ENCODE measurements around the gene FBN1. TPM values are rescaled to one million over a fixed set of nuclear protein-coding genes. Genes with fewer than 3 reads are reported as not detected.

FBN1 gene
- total RNA-seq, 2 donors from 2014 or later, result 5.5 to 5.9 TPM

DNA sequence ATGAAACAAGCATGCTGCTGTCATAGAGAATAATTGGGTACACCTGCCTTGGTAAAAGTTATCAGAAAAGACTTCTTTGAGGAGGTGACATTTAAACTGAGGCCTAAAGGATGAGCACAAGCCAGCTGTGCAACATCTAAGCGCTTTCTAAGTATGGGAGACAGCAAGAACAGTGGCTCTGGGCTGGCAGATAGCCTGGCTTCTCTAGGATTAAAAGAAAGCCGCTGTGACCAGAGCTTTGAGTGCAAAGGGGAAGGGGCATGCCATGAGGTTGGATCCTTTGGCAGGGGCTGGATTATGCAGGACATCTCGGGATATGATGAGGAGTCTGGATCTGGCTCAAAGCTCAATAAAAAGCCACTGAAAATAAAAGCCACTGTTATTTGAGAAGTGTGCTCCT lies 99.2 kb downstream of the FBN1 start:
- Mint-ChIP-seq H3K4me3 (no peak overlapping the region), H3K36me3 (ENCODE audit: low read depth) (no peaks in the 10 kb centered on the region), H3K9me3 (no peaks in the 10 kb centered on the region), H3K4me1 (no peaks in the 10 kb centered on the region), H3K27me3 (ENCODE audit: insufficient read depth) (no peaks in the 10 kb centered on the region), H3K27ac (no peak overlapping the region)
- Histone ChIP-seq H3K9me3 (ENCODE audit: control insufficient read depth, low read length) (no peaks in the 10 kb centered on the region), H3K4me3 (ENCODE audit: low read length) (no peak overlapping the region), H3K27me3 (ENCODE audit: control insufficient read depth, insufficient read depth, low read length, poor library complexity, severe bottlenecking) (no peaks in the 10 kb centered on the region), H3K27ac (ENCODE audit: low read depth, low read length) (no peak overlapping the region), H3K9ac (ENCODE audit: extremely low read depth, low read length, poor library complexity, severe bottlenecking) (no peak overlapping the region), H3K36me3 (ENCODE audit: control insufficient read depth, insufficient read depth, low read length) (no peaks in the 10 kb centered on the region), H3K4me1 (ENCODE audit: control insufficient read depth, insufficient read depth, low read length) (no peaks in the 10 kb centered on the region)
- TF ChIP-seq, protein P1, sequence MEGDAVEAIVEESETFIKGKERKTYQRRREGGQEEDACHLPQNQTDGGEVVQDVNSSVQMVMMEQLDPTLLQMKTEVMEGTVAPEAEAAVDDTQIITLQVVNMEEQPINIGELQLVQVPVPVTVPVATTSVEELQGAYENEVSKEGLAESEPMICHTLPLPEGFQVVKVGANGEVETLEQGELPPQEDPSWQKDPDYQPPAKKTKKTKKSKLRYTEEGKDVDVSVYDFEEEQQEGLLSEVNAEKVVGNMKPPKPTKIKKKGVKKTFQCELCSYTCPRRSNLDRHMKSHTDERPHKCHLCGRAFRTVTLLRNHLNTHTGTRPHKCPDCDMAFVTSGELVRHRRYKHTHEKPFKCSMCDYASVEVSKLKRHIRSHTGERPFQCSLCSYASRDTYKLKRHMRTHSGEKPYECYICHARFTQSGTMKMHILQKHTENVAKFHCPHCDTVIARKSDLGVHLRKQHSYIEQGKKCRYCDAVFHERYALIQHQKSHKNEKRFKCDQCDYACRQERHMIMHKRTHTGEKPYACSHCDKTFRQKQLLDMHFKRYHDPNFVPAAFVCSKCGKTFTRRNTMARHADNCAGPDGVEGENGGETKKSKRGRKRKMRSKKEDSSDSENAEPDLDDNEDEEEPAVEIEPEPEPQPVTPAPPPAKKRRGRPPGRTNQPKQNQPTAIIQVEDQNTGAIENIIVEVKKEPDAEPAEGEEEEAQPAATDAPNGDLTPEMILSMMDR (conservative IDR thresholded peaks at IDR 0.05), result no peak
- WGBS, 2 experiments (ENCODE audit: insufficient coverage in 1 of 2, insufficient read length in 1 of 2), result 94 to 100% methylated on average over 3 of the region's 3 CpGs
- no peak for DNase-seq

DNA sequence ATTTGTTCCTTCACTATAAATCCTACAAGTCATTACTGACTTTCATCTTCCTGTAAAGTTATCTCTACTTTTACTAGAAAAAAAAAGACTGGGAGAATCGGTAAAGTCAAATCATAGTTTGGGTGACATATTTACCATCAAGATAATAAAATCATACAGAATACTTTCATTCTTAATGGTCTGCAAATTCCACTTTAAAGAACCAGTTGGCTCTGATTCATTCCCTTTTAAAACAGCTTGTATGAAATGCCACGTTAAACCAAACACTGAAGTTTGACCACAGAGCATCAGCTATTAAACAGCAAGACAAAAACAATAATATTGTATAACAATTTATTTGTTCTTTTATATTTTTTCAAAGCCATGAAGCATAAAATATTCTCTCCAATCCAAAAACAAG lies 100.7 kb downstream of the FBN1 start:
- no peaks in the 10 kb centered on the region for H3K36me3 Mint-ChIP-seq (ENCODE audit: low read depth)
- no peaks in the 10 kb centered on the region for H3K4me1 Mint-ChIP-seq
- H3K4me3 ChIP-seq (ENCODE audit: low read length), result no peak overlapping the region
- no peak overlapping the region for H3K9ac ChIP-seq (ENCODE audit: extremely low read depth, low read length, poor library complexity, severe bottlenecking)
- H3K9me3 ChIP-seq (ENCODE audit: control insufficient read depth, low read length), result no peaks in the 10 kb centered on the region
- WGBS, 2 experiments (ENCODE audit: insufficient coverage in 1 of 2, insufficient read length in 1 of 2), result 80% methylated on average over 2 of the region's 2 CpGs; no CpG with 5 or more reads in 1 of the 2 experiments
- no peak overlapping the region for H3K27ac ChIP-seq (ENCODE audit: low read depth, low read length)
- no peak overlapping the region for H3K4me3 Mint-ChIP-seq
- DNase-seq, result no peak
- H3K9me3 Mint-ChIP-seq, result no peaks in the 10 kb centered on the region
- H3K4me1 ChIP-seq (ENCODE audit: control insufficient read depth, insufficient read depth, low read length), result no peaks in the 10 kb centered on the region
- TF ChIP-seq, protein P1 (conservative IDR thresholded peaks at IDR 0.05), result no peak
- H3K27ac Mint-ChIP-seq, result no peak overlapping the region
- no peaks in the 10 kb centered on the region for H3K27me3 ChIP-seq (ENCODE audit: control insufficient read depth, insufficient read depth, low read length, poor library complexity, severe bottlenecking)
- H3K27me3 Mint-ChIP-seq (ENCODE audit: insufficient read depth), result no peaks in the 10 kb centered on the region
- no peaks in the 10 kb centered on the region for H3K36me3 ChIP-seq (ENCODE audit: control insufficient read depth, insufficient read depth, low read length)

- Mint-ChIP-seq H3K9me3 (no peaks in the 10 kb centered on the region), H3K27ac (no peak overlapping the region), H3K36me3 (ENCODE audit: low read depth) (no peaks in the 10 kb centered on the region)
Observed at GRCh38 chr15:48541341-48542278, 103.9 kb downstream of the FBN1 start.

More at GRCh38 chr15:48541341-48542278, 103.9 kb downstream of the FBN1 start:
- no peak overlapping the region for H3K4me3 Mint-ChIP-seq
- H3K36me3 ChIP-seq (ENCODE audit: control insufficient read depth, insufficient read depth, low read length), result no peaks in the 10 kb centered on the region
- H3K4me1 Mint-ChIP-seq, result peaks cover 5% of the 10 kb centered on the region
- DNase-seq, result no peak
- TF ChIP-seq, protein P1 (conservative IDR thresholded peaks at IDR 0.05), result no peak
- no peaks in the 10 kb centered on the region for H3K4me1 ChIP-seq (ENCODE audit: control insufficient read depth, insufficient read depth, low read length)
- 89 to 96% methylated on average over 5 to 9 of the region's 10 CpGs for WGBS, 2 experiments (ENCODE audit: insufficient coverage in 1 of 2, insufficient read length in 1 of 2)
- H3K9ac ChIP-seq (ENCODE audit: extremely low read depth, low read length, poor library complexity, severe bottlenecking), result no peak overlapping the region
- no peaks in the 10 kb centered on the region for H3K27me3 ChIP-seq (ENCODE audit: control insufficient read depth, insufficient read depth, low read length, poor library complexity, severe bottlenecking)
- H3K27ac ChIP-seq (ENCODE audit: low read depth, low read length), result no peak overlapping the region
- H3K4me3 ChIP-seq (ENCODE audit: low read length), result no peak overlapping the region
- H3K27me3 Mint-ChIP-seq (ENCODE audit: insufficient read depth), result no peaks in the 10 kb centered on the region
- H3K9me3 ChIP-seq (ENCODE audit: control insufficient read depth, low read length), result no peaks in the 10 kb centered on the region
